ENCODE data around the gene CHD1.

Gene CHD1

DNA sequence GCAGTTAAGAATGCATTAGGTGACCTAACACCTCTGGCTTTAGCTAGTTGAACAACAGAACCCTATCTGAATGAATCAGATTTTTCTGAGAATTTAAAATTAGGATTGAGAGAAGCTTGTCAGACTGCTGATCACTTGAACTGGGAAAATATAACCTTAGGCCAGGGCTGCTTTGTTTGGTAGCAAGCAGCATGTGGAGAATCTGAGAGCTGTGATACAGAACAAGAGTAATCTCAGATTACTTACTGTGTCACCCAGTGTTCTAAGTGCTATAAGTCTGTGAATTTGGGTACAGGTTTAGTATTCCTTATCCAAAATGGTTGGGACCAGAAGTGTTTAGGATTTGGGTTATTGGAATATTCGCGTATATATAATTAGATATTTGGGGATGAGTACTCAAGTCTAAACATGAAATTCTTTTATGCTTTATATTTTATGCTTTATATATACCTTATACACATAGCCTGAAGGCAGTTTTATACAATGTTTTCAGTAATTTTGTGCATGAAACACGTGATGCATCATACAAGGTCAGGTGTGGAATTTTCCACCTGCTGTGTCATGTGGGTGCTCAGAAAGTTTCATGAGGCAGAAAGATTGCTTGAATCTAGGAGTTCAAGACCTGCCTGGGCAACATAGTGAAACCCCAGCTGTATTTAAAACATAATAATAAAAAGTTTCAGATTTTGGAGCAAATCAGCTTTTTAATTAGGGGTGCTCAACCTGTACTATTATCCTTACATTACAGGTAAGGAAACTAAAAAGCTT is 8.3 kb upstream of the CHD1 start:
- DNase-seq (ENCODE audit: low read depth in 1 of 2, low spot score in 1 of 2) = no peak

GRCh38 chr5:98935206-98935605 is 6.4 kb upstream of the CHD1 start:
- no peak for DNase-seq (ENCODE audit: low read depth in 1 of 2, low spot score in 1 of 2)

DNA sequence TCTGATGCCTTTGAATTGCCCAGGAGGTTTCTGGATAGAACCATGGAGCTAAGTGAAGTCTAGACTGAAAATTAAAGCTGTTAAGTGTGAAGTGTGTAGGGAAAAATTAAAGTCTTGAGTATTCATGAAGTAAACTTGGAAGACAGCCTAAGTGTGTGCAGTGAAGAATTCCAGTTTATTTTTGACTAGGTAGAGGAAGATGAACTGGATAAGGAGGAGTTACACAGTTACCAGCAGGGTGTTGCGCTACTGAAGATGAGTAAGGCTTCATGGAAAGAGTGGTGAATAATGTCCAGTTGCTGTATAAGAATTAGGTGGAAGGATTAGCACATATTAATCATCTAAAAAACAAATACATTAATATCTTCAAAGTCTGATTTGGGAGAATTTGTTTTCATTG is 5.7 kb upstream of the CHD1 start:
- DNase-seq (ENCODE audit: low read depth in 1 of 2, low spot score in 1 of 2) = no peak

- peak in 1 of 2 donors; percentile 35 for DNase-seq (ENCODE audit: low read depth in 1 of 2, low spot score in 1 of 2)
These were observed 4.8 kb upstream of the CHD1 start for GRCh38 chr5:98933445-98934072.

GRCh38 chr5:98930972-98931762 is 2.4 kb upstream of the CHD1 start:
- DNase-seq (ENCODE audit: low read depth in 1 of 2, low spot score in 1 of 2) = no peak

GRCh38 chr5:98929710-98930298 is 997 bp upstream of the CHD1 start:
- peak in 1 of 2 donors; percentile 91 for DNase-seq (ENCODE audit: low read depth in 1 of 2, low spot score in 1 of 2)

- DNase-seq (ENCODE audit: low read depth in 1 of 2, low spot score in 1 of 2) = peak; percentile 35 to 60
These were observed 576 bp downstream of the CHD1 start for GRCh38 chr5:98927989-98928872.

DNA sequence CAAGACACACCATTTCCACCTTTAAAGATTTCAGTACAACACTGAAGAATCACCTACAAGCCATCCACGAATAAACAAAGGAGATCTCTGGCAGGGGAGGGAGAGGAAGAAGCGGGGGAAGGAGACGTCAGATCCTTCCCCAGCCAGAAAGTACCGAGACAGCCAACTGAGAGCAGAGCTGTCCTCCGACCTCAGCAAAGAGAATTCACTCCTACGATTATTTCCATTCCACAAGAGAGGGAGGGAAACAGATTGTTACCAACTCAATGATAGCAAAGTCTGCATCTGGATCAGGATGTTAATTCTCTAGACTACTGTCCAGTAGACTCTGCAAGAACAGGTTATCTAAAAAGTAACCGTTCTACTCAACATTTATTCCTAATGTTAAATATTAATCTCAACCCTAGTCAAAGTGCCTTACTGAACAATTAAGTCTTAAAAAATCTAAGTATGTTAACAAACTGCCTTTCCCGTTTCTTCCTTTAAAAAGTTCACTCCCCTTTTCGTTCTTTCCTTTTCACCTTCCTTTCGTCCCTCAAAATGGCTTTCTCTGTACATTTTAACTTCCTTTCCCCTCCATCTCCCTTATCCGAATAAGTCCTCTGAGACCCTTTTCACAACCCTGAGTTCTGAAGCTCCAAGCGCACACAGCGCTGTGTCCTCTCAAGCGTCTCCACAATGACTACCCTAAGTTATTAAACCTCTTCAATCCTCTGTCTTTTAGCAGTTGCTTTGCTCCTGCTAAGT is 1.4 kb downstream of the CHD1 start:
- DNase-seq (ENCODE audit: low read depth in 1 of 2, low spot score in 1 of 2) = peak in 1 of 2 donors; percentile 63

DNA sequence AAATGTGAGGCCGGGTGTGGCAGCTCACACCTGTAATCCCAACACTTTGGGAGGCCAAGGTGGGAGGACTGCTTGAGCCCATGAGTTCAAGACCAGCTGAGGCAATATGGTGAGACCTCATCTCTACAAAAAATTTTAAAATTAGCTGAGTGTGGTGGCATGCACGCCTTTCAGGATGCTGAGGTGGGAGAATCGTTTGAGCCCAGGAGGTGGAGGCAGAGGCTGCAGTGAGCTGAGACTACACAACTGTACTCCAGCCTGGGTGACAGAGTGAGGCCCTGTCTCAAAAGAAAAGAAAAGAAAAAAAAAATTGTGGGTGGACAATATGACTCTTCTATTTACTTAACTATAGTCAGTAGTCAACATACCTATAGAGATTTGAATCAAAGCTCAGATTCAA is 4.8 kb downstream of the CHD1 start:
- DNase-seq (ENCODE audit: low read depth in 1 of 2, low spot score in 1 of 2) = no peak

GRCh38 chr5:98921947-98922505 is 6.8 kb downstream of the CHD1 start:
- DNase-seq (ENCODE audit: low read depth in 1 of 2, low spot score in 1 of 2) = no peak

GRCh38 chr5:98917433-98917832 is 11.4 kb downstream of the CHD1 start:
- no peak for DNase-seq (ENCODE audit: low read depth in 1 of 2, low spot score in 1 of 2)

DNA sequence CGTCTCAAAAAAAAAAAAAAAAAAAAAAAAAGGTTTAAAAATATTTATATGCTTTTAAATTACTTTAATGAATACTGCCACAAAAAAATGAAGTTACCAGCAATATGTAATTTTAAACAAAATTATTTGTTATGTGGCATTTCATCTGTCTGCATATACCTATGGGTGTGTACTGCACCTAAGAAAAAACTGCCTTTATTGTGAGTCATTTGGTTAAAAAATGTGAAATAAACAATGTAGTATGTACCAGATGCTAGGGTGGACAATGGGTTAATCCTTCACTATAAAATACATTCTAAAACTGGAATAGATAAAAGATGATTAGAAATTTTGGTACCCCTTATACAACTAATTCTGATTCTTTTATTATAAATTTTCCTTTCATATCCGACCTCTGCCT is 12.3 kb downstream of the CHD1 start:
- no peak for DNase-seq (ENCODE audit: low read depth in 1 of 2, low spot score in 1 of 2)

DNA sequence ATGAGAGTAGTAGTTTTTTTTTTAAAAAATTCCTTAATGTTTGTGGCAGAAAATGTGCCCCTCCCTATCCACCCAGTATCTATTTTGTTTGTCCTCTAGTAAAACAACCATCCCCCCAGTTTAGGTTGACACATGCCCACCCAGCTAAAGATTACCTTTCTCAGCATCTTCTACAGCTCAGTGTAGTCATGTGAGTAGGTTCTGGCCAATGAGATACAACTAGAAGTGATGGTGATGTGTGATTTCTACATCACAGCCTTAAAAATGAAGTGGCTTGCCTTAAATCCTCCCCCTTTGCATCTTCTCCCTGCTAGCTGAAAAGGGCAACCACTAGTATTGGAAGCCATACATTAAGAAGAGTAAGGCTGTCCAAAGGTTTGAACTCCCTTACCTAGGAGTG is 14.9 kb downstream of the CHD1 start:
- DNase-seq (ENCODE audit: low read depth in 1 of 2, low spot score in 1 of 2) = no peak

DNA sequence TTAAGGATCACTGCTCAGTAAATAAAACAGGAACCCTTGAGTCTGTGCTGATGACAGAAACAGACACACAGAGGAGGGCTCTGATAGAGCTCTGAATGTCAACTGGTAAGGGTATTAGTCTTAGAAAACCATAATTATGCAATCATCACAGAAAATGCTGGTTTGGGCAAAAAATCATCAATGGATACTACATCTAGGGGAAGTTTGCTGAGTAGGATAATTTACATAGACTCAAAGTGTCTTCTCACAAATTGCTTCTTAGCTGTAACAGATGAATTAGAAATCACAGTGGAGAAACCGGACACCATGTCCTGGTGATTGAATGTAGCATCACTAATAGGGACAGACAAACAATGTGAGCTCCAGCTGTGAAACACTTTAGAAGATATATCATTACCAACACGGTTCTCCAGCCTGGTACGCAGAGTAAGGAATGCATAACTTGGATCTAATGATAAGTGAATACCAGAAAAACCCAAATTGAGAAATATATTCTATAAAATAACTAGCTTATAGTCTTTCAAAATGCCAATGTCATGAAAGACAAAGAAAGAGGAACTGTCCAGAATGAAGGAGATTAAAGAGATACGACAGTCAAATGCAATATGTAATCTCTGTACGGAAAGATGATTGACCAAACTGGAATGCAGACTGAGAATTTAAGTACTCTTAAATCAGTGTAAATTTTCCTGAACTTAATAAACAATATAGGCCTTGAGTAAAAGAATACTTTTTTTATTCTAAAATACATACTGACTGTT is 17.3 kb downstream of the CHD1 start:
- no peak for DNase-seq (ENCODE audit: low read depth in 1 of 2, low spot score in 1 of 2)

DNA sequence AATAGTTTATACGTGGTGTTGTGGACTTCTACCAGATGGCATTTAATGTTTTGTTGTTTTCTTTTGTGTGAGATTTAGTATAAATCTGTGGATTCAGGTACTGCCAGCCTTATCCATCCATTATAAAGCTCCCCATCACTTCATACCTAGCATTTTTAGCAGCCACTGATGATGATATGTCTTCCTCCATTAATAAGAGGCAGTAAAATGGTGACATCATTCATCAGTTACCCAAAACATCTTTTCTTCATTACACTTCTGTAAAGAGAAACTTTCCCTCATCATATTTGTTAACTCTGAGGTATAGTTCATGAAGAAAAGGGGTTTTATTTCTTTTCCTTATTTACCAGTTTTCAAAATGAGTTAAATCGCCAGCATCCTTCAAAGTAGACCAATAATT is 19.4 kb downstream of the CHD1 start:
- no peak for DNase-seq (ENCODE audit: low read depth in 1 of 2, low spot score in 1 of 2)

DNA sequence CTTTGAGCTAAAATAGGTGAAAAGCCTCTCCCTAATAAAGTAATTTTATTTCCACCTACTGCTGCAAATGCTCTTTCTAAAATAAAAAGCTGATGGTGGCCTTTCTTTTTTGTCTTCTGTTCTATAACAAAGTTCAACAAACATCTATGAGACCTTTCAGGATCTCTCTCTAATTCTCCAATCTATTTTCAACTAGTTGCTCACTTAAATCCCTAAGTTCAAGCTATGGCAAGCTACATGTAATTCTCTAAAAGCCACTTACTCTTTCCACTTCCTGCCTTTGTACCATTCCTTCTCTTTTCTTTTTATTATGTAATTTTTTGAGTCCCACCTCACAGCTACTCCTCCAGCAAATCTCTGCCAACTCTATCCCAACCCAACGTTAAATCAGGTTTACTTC is 20.9 kb downstream of the CHD1 start:
- DNase-seq (ENCODE audit: low read depth in 1 of 2, low spot score in 1 of 2) = no peak

DNA sequence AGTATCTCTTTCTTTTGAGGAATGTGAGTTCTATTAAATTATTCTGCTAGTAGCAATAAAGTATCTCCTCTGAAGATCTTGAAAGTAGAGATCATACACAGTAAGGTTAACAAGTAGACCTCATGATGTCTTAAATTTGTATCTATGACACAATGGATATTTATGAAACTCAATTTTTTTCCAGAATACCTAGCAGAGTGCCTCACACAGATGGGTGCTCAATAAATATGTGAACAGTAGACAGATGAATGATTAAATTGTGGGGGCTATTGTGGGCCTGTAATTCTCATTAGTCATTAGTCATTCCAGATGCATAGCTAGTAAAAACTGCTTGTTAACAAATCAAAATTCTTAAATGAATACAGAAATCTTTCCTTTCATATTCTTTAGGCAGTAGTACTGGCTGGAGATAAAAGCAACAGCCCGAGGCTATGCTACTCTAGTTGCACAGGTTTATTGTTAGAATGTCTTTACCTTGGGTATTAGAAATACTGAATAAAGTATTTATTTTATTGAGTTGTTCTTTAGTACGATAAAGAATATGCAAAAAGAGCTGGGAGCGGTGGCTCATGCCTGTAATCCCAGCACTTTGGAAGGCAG is 22.0 kb downstream of the CHD1 start:
- DNase-seq (ENCODE audit: low read depth in 1 of 2, low spot score in 1 of 2) = no peak

DNA sequence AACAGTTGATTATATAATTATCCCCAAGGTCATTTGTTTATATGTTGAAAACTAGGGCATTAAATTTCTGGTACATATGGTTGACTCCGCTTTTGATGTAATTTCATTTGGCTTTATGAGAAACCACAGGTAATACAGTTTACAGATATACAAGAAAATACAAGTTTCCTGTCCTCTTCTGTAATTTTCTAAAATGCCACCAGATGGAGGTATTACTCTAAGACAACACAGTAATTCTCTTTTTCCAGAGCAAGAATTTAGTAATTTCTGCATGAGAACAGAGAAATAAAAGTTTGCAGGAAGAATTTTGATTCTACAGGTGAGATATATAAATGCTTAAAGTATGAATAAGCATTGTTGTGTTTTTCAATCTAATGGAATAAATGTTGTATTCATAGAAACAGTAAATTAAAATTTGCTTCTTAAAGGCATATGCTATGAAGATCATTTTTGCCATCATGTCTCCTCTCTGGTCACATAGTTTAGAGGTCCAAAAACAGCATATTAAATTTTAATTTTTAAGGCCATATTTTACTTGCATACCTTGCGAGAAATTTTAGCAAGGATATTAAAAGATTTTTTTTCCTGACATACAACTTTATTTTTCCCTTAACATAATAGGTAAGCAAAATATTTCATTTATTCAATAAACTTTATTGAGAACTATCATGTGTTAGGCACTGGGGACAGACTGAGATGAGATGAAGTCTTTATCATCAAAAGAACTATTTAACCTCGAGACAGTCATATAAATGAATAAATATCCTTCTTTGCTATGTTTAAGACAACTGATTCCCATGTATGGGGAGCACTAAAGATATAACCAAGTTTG is 22.7 kb downstream of the CHD1 start:
- DNase-seq (ENCODE audit: low read depth in 1 of 2, low spot score in 1 of 2) = no peak
